Measurements from ENCODE around the gene PTGES.

PTGES gene

DNA sequence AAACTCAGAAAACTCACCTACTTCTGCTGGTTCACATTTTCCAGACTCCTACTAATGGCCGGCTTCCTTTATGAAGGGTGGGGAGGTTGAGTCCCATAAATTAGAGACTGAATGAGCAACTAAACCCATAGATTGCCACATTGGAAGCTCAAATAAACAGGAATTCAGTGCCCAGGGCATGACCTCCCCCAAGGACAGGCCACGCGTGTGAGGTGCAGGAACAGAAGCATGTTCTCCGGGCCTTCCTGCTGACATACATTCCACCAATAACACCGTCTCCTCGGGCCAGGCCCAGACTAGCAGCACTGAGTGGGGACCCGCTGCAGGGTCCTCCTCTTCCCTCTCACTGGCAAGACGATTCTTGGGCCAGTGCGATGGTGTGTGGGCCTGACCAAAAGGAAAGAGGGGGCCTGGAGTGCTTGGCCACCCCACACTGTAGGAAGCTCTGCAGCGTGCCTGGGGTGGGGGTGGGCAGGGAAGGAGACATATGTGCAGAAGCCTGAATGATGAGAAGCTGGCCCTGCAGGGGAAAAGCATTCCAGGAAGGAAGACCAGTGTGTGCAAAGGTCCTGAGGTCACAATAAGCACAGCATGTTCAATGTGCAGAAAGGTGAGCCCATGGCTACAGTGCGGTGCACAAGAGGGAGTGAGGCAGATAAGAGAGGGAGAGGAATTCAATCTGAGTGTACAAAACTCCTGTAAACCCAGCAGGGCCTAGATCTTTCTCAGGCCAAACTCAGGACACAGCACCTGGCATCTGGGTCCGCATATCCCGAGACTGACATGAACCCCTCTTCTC is 12.0 kb downstream of the PTGES start:
- DNase-seq: no peak

DNA sequence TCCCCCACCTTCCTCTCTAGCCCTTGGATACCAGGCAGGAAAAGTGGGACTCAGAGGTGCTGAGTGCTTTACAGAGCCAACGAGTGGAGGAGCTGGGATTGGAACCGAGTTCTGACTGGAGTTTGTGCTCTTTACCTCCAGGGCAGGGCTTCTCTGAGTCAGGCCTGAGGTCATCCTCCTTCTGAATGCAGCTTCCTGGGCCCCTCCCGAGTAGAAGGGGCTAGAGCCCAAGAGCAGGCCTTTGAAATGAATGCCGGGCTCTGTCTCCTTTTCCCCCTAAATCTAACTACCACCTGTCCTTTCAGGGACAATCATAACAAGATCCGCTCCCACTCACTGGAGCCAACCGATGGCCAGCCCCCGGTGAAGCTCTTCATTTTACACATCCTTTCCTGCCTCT is 12.7 kb downstream of the PTGES start:
- DNase-seq: no peak

DNA sequence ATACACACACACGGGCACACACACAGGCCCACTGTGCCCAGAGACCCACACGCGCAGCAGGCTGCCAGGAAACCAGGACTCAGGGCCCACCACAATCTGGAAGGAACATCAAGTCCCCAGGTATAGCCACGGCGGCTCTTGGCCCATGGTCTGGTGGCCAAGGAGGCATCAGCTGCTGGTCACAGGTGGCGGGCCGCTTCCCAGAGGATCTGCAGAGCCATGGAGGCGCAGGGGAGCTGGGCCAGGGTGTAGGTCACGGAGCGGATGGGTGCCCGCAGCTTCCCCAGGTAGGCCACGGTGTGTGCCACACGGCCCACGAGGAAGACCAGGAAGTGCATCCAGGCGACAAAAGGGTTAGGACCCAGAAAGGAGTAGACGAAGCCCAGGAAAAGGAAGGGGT is 13.4 kb downstream of the PTGES start:
- DNase-seq: no peak

DNA sequence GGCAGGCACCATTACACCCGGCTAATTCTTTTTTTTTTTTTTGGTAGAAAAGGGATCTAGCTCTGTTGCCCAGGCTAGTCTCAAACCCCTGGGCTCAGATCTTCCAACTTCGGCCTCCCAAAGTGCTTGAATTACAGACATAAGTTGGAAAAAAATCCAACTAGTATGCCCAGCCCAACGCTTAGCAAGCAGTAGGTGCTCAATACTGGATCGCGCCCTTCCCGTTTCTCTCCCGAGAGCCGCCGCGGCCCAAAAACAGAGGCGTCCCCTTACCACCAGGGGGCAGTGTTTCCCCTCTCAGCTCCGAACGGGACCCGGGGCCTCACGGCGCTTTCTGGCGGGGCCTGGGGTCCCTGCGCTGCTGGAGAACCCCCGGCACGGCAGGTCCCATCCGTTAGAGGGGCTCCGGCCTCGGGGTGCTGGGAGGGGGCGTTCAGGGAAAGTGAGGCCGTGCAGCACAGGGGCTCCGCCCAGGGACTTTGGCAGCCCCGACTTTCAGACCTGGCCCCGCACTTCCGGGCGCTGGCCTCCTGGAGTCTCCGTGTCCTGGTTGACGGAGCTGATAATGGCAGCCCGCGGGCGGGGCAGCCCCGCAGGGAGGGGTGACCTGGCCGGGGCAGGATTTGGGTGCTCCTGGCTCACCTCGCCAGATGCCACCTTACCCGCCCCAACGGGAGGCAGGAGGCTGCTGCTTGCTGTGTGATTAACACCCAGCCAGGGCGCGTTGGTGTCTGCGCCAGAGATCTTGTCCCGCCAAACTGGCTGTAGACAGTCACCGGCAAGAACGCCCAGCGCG is 15.2 kb downstream of the PTGES start:
- DNase-seq: peak; percentile 17

DNA sequence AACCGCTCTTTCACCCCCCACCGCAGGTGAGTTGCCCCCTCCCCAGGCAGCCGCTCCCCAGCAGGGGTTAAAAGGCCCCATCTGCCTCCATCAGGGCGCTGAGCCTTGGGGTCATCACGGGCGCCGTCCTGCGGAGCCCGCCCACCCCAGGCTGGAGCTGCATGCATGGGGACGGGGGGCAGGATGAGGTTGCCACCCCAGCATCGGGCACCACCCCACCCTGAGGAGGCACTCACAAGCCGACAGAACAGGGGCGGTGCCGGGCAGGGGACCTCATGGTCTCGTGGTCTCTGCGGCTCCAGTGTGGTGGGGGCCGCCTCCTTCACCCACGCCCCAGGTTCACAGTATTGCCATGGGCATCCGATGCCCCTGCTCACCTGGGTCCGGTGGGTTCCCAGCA is 16.5 kb downstream of the PTGES start:
- DNase-seq: no peak

DNA sequence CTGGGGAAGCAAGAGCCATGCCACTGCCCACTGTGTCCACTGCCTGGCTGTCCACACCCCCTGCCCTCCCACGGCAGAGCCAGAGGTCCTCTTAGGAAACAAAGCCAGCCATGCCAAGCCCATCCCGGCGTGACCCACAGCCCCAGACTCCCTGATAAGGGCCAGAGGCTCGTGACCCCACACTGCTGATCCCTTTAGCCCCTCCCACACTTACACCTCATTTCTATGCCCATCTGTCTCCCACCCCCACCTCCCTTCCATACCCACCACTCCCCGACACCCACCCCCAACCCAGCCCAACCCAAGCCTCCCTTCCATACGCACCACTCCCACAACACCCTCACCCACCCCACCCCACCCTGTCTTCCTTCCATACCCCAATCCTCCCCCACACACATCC is 17.3 kb downstream of the PTGES start:
- DNase-seq: no peak

DNA sequence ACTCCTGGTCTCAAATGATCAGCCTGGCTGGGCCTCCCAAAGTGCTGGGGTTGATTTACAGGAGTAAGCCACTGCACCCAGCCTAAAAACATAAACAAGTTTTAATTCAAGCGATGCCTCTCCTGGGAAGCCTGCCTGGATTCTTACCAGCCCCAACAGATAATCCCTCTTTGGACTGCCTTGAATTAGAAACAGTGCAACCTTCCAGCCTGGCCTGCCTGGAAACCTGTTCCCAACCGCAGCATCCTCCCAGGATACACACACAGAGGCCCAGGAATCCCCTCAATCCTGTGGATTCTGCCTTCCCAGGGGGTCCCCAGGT is 19.2 kb downstream of the PTGES start:
- DNase-seq: no peak

DNA sequence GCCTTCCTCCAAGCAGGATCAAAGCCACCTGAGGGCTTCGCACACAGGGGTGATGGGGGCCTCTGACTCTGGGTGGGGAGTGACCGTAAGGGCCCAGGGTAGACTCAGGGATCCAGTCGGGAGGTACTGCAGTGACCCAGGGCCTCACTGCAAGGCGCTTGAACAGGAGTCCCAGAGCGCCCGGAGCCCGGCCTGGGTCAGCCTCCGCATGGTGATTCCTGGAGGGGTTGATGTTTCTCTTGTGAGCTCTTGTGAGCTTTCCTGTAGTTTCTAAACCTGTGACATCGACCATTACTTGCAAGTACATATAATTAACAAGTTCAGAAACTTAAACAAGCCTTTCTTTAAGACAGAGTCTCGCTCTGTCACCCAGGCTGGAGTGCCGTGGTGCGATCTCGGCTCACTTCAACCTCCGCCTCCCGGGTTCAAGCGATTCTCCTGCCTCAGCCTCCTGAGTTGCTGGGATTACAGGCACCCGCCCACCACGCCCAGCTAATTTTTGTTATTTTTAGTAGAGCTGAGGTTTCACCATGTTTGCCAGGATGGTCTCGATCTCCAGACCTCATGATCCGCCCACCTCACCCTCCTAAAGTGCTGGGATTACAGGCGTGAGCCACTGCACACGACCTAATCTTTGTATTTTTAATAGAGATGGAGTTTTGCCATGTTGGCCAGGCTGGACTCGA is 19.8 kb downstream of the PTGES start:
- DNase-seq: no peak

DNA sequence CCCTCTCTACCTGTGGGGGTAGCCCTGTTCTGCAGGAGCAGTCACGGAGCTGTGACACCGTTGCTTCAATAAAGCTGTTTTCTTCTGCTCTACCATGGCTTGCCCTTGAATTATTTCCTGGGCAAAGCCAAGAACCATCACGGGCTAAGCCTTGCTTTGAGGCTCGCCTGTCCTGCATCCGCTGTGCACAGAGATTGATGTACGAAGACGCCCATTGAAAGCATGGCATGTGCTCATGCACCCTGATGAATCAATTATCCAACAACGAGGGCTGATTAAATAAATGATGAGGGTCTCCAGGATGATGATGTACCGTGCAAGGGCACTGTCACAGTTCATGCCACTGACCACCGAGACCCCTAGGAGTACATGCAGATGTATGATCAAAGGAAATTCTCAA is 20.7 kb downstream of the PTGES start:
- DNase-seq: no peak

DNA sequence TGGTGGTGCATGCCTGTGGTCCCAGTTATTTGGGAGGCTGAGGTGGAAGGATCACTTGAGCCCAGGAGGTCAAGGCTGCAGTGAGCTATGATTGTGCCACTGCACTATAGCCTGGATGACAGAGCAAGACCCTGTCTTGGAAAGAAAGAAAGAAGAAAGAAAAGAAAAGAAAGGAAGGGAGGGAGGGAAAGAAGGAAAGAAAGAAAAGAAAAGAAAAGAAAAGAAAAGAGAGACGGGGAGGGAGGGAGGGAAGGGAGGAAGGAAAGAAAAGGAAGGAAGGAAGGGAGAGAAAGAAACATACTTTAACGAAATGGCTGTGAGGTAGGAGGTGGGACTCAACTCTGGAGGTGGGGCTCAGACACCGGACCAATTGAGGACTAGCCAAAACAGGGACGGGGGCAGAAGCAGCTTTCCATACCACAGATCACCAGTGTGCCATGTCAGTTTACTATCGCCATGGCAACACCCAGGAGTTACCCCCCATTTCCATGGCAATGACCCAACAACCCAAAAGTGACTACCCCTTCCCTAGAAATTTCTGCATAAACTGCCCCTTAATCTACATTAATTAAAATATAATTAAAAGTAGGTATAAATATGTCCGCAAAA is 21.3 kb downstream of the PTGES start:
- no peak for DNase-seq

DNA sequence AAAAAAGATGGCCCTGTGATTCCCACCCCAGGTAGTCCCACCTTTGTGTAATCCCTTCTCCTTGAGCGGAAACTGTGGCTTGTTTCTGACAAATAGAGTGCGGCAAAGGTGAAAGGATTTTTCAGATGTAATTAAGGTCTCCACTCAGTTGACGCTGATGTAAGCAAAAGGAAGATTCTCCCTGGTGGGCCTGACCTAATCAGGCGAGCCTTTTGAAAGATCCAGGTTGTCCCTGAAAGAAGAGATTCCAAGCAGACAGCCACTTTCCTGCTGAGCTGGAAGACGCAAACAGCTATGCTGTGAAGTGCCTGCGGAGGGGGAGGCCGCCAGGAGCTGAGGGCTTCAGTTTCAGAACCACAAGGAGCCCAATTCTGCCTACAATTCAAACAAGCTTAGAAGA is 24.1 kb downstream of the PTGES start:
- no peak for DNase-seq

DNA sequence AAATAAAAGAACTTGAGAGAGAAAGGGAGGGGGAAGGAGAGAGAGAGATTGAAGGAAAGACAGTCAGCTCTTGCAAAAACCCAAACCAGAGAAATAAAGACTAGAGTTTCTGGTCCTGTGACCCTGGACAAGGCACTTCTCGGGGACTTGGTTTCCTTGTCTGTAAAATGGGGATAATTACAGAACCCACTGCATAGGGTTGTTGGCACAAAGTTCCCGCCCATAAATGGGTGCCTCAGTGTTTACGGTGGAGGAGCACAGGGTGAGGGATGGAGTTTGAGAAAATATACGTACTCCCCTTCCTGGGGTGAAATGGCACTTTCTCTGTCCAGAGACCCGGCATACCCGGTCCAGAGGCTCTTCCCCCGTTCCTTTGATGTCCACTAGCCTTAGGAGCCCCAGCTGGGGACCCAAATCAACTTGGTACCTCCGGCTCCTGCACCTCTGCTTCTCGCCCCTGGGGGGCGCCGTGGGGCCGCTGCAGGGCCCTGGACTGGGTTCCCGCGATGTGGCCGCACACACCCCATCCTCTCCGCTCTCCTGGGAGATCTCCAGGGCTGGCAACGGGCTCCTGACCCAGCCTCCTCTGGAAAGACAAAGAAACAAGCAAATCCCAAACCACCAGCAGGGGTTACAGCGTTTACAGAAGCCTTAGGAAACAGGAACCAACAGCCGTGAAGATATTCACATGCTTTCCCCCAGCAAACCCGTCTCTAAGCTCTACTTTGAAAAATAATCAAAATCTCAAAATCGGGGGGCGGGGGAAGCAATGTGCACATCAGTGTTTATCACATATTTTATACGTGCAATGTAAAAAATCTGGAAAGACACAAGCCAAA is 26.3 kb downstream of the PTGES start:
- DNase-seq: peak; percentile 73

DNA sequence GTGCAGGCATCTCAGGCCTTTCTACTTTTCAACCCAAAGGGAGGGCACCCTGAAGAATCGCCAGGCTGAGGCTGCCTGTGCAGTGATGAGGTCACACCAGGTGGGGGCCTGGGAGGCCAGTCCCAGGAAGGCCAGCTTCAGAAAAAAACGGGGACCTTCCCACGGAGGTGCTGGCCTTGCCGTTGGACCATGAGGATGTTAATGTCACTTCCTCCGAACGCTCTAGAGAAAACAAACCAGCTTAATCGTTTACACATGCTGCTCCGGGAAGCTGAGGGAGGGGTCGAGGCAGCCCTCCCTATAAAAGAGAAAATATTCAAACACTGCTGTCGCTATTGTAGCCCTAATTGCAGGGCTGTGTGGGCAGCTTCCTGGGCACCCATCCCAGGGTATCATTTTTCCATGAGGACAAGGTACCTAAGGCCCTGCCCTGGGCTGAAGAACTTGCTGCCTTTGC is 27.0 kb downstream of the PTGES start:
- DNase-seq: no peak

DNA sequence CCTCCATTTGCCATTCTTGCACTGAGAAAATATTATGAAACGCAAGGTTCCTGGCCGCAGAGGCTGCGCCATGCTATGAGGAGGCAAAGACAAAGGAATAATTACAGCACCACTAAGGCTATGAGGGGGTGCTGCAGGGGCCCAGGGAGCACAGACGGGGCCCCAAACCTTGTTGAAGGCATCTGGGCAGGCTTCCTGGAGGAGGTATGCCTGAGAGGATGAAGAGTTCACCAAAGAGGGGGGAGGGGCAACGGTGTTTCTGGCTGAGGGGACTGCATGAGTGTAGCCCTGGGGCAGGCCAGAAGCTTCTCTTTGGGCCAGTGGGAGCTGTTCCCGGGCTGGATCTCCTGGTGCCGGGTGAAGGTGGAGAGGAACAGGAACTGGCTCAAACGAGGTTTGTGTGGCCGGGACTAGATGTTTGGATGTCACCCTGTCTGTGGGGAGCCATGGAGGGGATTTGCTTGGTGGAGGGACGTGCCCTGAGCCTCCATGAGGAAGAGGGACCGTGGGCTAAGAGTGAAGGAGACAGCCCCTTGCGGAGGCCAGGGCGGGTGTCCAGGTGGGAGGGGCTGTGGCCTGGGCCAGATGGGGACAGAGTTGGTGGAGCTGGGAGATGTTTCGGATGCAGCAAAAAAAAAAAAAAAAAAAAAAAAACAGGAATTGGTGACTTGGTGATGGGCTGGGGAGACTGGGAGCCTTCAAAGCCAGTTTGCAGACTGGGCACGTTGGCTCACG is 28.2 kb downstream of the PTGES start:
- DNase-seq: no peak

DNA sequence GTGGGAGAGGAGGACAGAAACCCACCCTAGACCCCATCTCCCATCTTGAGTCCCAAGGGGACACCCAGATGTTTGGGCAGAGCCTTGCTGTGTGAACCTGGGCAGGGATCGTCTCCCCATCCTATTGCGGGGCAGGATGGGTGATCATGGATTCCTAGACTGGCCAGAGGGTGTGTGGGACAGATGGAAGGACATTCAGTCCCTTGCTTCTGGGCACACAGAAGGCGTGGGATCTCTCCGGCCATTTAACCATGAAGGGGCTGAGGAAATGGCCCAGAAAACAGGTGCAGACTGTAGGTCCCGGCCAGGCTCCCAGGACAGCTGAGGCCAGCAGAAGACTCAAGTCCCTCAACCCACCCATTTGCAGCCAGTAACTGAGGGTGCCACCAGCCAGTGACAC is 29.9 kb downstream of the PTGES start:
- no peak for DNase-seq

DNA sequence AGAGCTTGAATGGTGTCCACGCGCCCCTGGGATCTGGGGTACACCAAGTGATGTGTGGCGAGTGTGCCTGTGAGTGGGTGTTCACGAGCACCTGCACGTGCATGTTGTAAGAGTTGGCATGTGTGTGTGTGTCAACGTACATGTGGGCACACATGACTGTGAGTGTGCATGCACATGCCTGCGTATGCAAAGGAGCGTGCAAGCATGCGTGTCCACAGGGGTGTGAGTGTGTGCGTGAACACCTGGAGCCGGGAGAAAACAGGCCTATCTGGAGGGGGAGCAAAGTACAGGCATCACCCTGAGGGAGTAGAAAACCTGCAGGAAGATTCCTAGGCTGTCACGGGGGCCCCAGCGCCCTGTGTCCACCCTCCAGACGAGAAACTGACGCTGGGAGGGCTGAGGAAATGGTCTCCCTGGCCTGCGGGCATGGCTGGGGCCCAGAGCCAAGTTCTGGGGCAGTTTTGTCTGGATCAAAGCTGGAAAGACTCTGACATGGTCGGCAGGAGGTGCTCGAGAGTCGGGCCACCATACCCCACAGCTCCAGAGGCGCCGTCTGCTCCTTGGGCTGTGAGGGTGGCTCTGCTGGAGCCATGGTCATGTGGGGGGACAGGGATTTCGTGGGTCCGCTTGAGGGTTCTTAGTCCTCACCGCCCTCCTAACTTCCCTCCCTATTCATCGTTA is 31.8 kb downstream of the PTGES start:
- no peak for DNase-seq

DNA sequence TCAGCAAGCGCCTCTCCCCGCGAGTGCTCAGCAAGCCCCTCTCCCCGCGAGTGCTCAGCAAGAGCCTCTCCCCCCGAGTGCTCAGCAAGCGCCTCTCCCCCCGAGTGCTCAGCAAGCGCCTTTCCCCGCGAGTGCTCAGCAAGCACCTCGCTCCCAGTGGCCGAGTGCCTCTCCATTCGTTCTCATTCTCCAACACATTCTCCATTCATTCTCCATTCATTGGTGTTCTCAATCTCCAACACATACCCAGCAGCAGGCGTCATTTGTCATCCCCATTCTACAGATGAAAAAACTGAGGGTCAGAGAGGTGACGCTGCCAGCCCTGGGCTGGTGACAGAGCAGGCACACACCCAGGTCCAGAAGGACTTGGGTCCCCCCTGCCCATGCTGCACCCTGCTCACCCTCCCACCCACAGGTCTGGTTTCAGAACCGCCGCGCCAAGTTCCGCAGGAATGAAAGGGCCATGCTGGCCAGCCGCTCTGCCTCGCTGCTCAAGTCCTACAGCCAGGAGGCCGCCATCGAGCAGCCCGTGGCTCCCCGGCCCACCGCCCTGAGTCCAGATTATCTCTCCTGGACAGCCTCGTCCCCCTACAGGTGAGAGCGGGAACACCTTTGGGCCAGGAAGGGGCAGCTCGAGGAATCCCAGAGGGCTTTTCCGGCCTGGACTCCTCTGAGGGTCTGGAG is 32.5 kb downstream of the PTGES start:
- DNase-seq: no peak

DNA sequence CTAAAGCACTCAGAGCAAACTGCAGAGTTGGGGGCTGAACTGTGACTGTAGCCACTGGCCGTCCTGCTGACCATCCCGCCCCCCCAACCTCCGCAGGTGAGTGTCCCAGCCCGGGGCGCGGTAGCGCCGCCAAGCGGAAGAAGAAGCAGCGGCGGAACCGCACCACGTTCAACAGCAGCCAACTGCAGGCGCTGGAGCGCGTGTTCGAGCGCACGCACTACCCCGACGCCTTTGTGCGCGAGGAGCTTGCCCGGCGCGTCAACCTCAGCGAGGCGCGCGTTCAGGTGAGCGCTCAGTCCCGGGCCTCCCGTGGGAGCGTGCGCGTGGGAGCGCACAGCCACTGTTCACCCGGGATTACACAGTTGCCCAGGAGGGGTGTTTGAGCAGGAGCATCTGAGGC is 33.7 kb downstream of the PTGES start:
- no peak for DNase-seq

DNA sequence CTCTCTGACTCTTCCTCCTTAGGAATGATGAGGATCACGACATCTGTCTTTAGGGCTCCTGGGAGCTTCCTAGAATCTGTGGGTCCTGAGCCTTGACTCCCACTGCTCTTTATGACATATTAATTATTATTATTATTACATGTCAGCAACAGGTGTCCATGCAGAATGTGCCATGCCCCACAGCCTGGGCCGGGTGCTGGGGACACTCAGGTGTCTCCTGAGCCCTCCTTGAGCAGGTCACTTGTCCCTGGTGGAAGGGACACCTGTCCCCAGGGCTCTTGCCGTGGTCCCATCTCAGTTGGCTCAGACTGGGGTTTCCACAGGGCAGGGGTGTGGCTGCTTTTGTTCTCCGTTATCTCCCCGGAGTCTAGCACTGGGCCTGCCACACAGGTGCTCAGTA is 34.2 kb downstream of the PTGES start:
- DNase-seq: no peak

DNA sequence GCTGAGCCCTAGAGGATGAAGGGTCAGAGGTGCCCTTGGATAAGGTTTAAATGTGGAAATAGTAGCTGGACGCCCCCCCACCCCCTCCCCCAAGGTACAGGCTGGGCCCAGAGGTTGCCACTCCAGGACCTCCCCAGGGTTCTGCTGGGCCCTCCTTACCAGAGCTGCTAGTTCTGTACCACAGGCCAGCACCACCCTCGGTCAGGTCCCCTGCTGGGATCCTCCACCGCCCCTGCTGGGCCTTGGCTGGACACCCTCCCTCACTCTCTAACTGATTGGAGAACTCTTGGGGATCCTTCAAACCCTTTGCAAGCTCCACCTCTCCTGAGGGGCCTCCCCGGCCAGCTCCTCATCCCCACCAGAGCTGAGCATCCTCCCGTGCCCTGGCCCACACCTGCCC is 34.9 kb downstream of the PTGES start:
- DNase-seq: no peak

DNA sequence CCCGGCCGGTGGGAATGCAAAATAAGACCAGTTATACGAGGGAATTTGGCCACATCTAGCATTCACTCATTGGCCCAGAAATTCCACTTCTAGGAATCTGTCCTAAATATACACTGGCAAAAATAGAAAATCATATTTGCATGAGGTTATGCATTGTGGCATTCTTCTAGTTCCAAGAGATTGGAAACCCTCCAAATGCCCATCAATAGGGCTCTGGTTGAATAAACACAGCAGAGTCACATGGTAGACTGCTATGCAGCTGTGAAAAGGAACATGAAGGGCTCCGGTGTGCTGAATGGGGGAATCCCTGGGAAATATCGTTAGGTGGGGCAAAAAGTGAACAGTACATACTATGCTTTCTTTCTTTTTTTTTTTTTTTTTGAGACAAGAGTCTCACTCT is 36.8 kb downstream of the PTGES start:
- DNase-seq: no peak
